GM19438 (cell line): ENCODE results near the gene AKNAD1.

Source experiments
- ATAC-seq: cut with Tn5 transposase; IDR thresholded peaks from one replicate; pipeline ENCODE4 v1.9.1; 2021; ENCODE audit warnings: low read depth; ENCODE audit not compliant: unreplicated experiment

AKNAD1 gene

DNA sequence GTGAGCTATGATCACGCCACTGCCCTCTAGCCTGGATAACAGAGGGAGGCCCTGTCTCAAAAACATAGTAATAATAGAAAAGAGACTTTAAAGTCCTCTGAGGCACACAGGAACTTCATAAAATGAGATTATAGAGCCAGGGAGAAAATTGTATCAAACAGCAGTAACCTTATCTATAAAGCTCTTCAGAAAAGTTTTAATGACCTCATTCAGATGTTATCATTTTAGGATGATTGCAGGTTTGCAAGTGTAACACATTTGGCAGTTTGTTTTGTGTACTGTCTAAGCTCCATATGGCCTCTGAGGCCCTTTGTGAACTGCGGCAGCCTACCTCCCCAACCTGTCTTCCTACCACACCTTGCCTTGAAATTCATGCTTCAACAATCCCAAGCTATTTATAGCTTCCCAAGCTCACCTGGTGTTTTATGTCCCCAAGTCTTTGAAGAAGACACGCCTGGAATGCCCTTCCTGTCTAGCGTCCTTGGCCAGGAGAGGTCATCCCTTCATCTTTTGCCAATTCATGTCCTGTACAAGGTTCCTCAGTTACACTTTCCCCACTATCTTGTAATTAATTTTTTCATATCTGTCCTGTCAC lies 8.5 kb upstream of the AKNAD1 start:
- no peak for ATAC-seq

DNA sequence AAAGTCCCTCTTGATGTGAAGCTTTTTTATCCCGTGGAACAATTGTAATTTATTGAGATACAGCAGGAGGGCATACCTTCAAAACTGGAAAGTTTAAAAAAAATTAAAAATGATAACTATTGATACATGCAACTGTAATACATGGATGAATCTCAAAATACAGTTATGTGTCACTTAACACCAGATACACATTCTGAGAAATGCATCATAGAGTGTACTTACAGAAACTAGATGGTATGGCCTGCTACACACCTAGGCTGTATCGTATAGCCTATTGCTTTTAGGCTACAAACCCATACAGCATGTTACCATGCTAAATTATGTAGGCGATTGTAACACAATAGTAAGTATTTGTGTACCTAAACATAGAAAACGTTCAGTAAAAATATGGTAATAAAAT lies 7.1 kb upstream of the AKNAD1 start:
- no peak for ATAC-seq

GRCh38 chr1:108862698-108863477 lies 6.0 kb upstream of the AKNAD1 start:
- ATAC-seq: no peak

DNA sequence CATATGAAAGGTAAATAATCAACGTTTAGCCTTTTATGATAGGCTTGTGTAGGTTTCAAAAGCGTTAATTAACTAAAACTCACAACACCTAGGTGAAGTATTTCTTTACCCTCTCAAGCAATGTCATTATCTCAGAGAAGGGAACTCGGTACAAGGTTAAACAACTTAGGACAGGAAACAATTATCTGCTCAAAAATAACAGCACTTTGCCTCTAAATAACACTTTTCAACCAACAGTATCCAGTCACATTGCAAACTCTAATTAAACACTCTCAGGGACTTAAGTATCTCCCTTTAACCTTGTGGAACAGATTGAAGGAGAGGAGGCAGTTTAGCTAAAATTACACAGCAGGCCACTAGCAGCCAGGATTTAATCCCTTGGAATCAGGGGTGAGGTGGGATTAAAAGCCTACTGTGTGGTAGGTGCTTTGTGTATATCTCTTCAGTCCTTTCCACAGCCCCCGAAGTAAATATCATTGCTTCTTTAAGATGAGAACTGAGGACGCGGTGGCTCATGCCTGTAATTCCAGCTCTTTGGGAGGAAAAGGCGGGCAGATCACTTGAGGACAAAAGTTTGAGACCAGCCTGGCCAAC lies 5.2 kb upstream of the AKNAD1 start:
- no peak for ATAC-seq

GRCh38 chr1:108861566-108861965 lies 4.7 kb upstream of the AKNAD1 start:
- ATAC-seq: no peak

DNA sequence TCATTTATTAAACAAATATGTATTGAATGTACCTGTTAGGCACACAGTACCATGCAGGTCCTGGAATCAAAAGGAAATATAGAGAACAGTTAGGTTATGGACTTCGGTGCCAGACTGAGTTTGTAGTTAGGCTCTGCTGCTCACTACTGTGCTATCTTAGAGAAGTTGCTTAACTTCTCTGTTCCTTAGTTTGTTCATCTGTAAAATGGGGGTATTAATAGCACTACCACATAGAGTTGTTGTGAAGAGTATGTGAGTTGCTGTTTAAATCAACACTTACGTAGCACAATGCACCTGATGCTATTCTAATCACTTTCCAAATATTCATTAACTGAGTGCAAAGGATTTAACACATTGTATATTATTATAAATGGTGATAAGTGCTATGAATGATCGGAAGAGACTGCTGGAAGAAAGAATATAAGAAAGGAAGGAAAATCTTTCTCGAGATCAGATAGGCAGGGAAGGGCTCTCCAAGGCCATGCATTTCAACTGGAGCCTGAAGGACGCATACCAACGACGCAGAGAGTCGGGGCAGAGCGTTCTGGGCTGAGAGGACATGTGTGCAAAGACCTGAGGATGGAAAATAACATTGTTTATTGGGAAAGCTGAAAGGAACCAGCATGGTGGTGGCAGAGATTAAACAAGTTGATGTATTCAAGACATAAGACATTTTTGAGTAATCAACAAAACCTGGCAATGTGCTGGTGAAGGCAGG lies 3.5 kb upstream of the AKNAD1 start:
- ATAC-seq: no peak

DNA sequence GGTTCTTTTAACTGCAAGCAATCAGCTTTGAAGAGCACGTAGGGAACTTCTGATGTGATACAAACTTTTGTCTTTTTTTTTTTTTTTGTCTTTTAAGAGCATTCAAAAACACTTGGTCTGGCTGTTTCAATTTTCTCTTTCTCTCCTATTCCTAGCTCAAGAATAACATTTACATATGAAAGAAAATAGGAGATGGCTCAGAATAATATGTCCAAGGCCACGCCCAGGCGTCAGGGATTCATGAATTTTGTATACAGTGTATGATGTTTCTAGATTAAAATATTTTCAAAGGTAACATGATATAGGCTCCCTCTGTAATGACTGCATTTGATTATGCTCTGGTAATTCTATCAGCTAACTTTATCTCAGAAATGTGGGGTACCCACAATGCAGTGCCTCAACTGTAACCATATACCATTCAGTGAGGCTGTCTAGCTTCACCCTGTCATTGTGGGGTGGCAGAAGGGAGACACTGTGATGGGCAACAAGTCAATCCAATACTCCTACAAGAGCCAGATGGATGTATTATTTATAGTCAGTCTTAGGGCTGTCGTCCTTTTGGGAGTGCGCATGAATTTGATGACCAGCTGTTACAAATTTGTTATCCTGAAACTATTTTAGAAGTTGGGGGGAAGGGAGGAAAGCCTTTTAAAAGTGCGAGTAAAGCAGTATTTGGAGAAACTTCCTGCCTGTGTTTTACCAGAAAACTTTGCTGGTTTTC lies 1.5 kb upstream of the AKNAD1 start:
- ATAC-seq: no peak

- no peak for ATAC-seq
Measured at GRCh38 chr1:108854221-108855019, 2.5 kb downstream of the AKNAD1 start.

- no peak for ATAC-seq
Measured at GRCh38 chr1:108852221-108852975, 4.5 kb downstream of the AKNAD1 start.

DNA sequence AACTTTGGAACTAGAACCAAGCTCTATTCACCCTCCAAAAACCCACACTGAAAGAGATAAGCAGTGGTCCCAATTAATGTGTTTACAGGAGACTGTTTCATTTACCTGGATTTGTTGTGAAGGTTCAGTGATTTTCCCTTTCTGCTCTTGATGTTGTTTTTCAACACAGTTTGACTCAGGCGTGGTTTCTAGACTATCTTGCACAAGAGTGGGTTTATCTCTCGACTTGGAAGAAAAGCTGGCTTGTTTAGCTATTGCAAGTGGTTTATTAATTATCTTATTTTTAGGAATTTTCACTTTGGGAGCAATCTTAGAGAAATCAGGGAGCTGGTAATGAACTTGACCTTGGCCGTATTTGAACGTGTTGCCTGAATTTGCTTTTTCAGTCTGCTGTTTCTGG lies 5.3 kb downstream of the AKNAD1 start:
- no peak for ATAC-seq

DNA sequence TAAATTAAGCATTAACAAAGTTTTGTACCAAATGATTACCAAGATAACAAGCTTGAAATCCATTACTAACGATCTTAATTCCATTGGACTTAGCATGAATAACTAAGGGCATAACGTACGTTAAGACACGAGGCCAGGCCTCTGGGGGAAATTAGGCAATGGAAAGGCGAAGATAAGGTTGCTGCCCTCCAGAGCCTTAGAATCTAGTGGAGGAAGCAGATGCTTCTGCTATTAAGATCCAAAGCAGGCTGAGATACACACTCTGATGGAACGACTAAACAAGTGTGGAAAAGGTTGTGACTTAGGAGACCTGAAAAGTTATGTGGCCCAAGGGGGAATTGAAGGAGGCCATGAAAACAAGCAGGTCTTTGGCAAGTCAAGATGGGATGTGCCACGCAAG lies 6.0 kb downstream of the AKNAD1 start:
- ATAC-seq: no peak

DNA sequence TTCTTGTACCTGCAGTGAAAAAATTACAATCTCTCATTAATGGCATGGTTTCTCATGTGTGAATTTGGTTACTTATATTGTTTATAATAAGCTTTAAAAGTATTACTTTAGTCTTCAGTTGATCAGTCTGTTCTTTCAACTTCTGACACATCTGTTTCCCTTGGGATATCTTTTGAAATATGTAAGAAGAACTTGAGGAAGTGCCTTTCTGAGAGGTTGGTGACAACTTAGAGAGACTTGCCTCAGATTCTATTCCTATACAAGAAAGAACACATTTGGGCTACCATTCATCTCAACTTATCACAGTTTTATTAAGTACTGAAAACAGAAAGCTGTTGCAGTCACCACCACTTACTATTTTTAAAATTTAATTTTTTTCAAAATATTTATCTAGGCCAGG lies 8.1 kb downstream of the AKNAD1 start:
- ATAC-seq: no peak

GRCh38 chr1:108847494-108847893 lies 9.4 kb downstream of the AKNAD1 start:
- no peak for ATAC-seq

DNA sequence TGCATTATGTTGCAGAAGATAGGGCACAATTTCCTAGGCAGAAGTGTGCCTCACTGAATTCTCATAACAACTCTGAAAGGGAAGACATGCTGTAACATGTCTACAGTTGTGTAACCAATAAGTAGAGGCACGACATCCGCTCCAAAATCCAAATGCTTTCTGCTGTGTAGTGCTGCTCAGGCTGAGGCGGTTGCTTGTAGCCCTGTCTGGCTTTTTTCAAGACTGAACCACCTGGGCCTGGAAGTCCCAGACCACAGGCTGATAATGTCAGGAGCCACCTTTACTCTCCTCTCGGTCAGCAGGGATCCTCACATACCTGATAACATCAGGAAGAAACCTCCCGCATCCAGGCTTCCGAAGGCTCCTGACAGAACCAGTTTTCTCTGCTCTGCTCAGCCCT lies 10.9 kb downstream of the AKNAD1 start:
- ATAC-seq: no peak

DNA sequence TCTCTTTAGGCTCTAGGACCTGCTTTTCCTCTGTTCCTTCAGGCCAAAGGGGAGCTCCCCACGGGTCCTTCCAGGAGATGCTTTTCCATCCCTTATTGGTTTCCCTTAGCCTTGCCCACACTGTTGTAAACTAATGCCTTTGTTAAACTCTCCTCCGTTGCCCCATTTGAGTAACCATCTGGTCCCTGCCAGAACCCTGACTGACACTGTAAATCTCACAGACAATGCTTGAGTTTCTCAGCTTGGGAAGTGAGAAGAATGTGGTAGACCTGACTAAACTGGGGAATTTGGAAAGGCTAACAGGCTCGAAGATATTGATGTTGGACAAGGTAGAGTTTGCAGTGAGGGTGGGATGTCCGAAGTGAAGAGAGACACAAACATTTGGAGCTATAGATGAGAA lies 11.4 kb downstream of the AKNAD1 start:
- no peak for ATAC-seq

- no peak for ATAC-seq
Measured at GRCh38 chr1:108843390-108844137, 13.3 kb downstream of the AKNAD1 start.

GRCh38 chr1:108842525-108843181 lies 14.2 kb downstream of the AKNAD1 start:
- ATAC-seq: no peak

DNA sequence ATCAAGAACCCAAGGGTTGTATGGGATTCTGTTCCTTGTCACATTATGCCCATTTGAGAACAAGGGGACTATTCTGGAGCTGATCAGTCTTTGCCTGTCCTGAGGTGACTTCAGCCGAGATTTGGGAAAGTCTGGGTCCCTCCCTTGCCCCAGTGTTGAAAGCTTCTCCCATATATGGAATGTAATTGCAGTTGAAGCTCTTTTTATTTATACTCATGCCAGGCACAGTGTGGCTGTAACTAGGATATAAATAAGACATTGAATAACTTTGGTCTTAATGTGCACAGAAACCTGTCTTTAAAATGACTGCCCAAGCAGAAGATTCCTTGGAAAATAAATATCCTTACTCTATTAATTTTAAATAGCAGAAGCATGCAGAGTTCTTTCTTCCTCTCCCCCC lies 15.2 kb downstream of the AKNAD1 start:
- ATAC-seq: no peak
